Lower lobe of right lung (tissue), 2 donors: ENCODE measurements around the gene OMP. TPM values are rescaled to one million over a fixed set of nuclear protein-coding genes. Genes with fewer than 3 reads are reported as not detected.

ENCODE experiments used
- ATAC-seq, 2 donors: fragments of 200-7000 bp; cut with Tn5 transposase; one replicate each; pipeline ENCODE4 v1.9.1; 2020 to 2022; ENCODE audit warnings: mild to moderate bottlenecking in 2 of 2, moderate library complexity in 2 of 2
- DNase-seq: peaks from one replicate; pipeline ENCODE4 v3.0.0-alpha.2; 2020
- H3K27ac ChIP-seq: fragments of 200-600 bp; one replicate; pipeline ENCODE4 v1.8.0; 2022
- H3K27me3 ChIP-seq: fragments of 200-600 bp; one replicate; pipeline ENCODE4 v1.8.0; 2022; ENCODE audit warnings: low read depth
- H3K36me3 ChIP-seq: fragments of 200-600 bp; one replicate; pipeline ENCODE4 v1.8.0; 2022; ENCODE audit warnings: mild to moderate bottlenecking
- H3K4me1 ChIP-seq: fragments of 200-600 bp; one replicate; pipeline ENCODE4 v1.8.0; 2022
- H3K4me3 ChIP-seq: fragments of 200-600 bp; one replicate; pipeline ENCODE4 v1.8.0; 2022; ENCODE audit warnings: mild to moderate bottlenecking
- H3K9me3 ChIP-seq: fragments of 200-600 bp; one replicate; pipeline ENCODE4 v1.8.0; 2022
- intact Hi-C: fragments of 100-400 bp; cut with DNase I; formaldehyde crosslinking; loops from one replicate; pipeline ENCODE4 v1.11.0; 2022
- long read RNA-seq: library from polyadenylated mRNA; unstranded; transcript quantifications from one replicate; pipeline ENCODE4 v2.0.0, GENCODE V29; 2021
- total RNA-seq: library from RNA; stranded (reverse); fragmentation: NEBNext Ultra II Directional; extraction: Animal tissue kit (Norgen Biotek cat#: 25700); gene quantifications from one replicate; pipeline ENCODE4 v1.2.1, GENCODE V29; 2021
- TF ChIP-seq, protein P1 (sequence below): fragments of 200-600 bp; IDR thresholded peaks from one replicate; pipeline ENCODE4 v1.8.0; 2022; ENCODE audit warnings: antibody characterized with exemption, mild to moderate bottlenecking
- donor health status: DM: no; HTN: yes; CAD: no; lungs with severe emphysema.

OMP gene, protein sequence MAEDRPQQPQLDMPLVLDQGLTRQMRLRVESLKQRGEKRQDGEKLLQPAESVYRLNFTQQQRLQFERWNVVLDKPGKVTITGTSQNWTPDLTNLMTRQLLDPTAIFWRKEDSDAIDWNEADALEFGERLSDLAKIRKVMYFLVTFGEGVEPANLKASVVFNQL
- total RNA-seq, result not detected
- long read RNA-seq, result 0 reads

DNA sequence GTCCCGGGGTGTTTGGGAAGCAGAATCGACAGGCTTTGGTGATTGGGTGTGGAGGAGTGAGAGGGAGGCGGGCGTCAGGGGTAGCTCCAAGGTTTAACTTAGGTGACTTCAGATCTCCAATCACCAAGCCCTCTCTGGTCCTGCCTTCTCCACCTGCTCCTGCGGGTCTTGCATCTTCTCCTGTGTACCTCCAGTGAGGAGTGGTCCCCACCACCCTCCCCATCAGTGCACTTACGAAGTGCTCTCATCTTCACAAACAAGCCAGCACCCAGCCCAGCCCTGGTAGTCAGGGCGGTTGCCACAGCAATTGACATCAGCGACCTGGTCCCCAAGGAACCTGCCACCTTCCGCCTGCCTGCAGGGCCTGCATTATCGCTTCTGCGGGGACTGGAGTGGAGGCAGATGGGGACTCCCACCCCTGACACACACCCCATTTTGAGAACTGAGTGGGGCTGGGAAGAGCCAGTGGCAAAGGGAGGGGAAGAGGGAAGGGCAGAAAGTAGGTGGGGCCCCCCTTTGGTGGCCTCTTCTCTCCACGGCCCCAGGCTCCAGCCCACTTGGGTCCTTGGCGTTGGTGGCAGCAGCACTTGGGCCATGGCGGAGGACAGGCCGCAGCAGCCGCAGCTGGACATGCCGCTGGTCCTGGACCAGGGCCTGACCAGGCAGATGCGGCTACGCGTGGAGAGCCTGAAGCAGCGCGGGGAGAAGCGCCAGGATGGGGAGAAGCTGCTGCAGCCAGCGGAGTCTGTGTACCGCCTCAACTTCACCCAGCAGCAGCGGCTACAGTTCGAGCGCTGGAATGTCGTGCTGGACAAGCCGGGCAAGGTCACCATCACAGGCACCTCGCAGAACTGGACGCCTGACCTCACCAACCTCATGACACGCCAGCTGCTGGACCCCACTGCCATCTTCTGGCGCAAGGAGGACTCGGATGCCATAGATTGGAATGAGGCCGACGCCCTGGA is at the start of gene OMP:
Gene OMP, plus strand, starts transcription at position 595 of the 965 bp plus-strand sequence. Its CDS starts 0 bp downstream, at position 595.
- intact Hi-C loops, result no loop called here
- no peaks in the 10 kb centered on the region for H3K9me3 ChIP-seq
- H3K27me3 ChIP-seq, result no peaks in the 10 kb centered on the region
- H3K27ac ChIP-seq, result no peak within 1 kb of the TSS
- H3K36me3 ChIP-seq, result no peaks in the 10 kb centered on the region
- no peak within 1 kb of the TSS for H3K4me3 ChIP-seq
- TF ChIP-seq, protein P1, sequence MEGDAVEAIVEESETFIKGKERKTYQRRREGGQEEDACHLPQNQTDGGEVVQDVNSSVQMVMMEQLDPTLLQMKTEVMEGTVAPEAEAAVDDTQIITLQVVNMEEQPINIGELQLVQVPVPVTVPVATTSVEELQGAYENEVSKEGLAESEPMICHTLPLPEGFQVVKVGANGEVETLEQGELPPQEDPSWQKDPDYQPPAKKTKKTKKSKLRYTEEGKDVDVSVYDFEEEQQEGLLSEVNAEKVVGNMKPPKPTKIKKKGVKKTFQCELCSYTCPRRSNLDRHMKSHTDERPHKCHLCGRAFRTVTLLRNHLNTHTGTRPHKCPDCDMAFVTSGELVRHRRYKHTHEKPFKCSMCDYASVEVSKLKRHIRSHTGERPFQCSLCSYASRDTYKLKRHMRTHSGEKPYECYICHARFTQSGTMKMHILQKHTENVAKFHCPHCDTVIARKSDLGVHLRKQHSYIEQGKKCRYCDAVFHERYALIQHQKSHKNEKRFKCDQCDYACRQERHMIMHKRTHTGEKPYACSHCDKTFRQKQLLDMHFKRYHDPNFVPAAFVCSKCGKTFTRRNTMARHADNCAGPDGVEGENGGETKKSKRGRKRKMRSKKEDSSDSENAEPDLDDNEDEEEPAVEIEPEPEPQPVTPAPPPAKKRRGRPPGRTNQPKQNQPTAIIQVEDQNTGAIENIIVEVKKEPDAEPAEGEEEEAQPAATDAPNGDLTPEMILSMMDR, result no peak
- no peaks in the 10 kb centered on the region for H3K4me1 ChIP-seq
- no peak for DNase-seq
- no peak for ATAC-seq

DNA sequence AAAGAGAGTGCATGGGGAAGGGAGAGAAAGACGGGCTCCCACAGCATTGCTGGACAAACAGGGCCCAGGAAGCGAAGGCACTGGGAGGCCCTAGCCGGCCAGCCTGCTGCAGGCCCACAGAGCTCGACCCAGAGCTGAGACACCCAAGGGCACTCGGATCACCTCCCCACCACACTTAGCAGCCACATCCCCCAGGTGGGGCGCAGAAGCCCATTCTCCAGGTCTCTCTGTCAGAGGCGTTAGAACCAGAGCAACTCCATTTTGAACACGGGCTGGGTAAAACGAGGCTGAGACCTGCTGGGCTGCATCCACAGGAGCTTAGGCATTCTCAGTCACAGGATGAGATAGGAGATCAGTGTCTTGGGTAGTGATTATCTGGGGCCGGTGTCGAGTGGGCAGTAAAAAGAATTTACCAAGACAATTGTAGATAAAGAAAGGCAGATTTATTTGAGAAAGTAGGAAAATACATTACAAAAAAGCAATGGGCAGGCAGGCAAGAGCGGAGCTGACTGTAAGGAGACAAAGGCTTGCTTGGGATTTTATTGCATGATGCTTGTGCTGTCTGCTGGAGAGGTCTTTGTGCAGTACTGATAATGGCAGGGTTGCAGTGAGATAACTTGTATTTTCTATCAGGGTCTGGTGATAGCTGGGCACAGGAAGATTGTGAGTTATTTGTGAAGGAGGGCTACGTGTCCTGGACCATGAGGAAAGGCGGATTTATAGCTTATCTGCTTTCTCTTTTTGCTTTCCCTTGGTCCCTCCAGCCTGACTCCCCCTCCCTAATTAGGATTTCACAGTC is 49.2 kb upstream of the OMP start:
- intact Hi-C loops, result no loop called here
- H3K4me1 ChIP-seq, result no peaks in the 10 kb centered on the region
- no peak overlapping the region for H3K4me3 ChIP-seq
- DNase-seq (no peak), ATAC-seq (no peak)
- TF ChIP-seq, protein P1, result no peak
- H3K9me3 ChIP-seq, result no peaks in the 10 kb centered on the region
- no peak overlapping the region for H3K27ac ChIP-seq
- no peaks in the 10 kb centered on the region for H3K36me3 ChIP-seq
- no peaks in the 10 kb centered on the region for H3K27me3 ChIP-seq

- TF ChIP-seq, protein P1, result no peak
- H3K36me3 ChIP-seq, result no peaks in the 10 kb centered on the region
- ATAC-seq (no peak), DNase-seq (no peak)
- intact Hi-C loops, result no loop called here
- no peak overlapping the region for H3K27ac ChIP-seq
- H3K9me3 ChIP-seq, result no peaks in the 10 kb centered on the region
- H3K27me3 ChIP-seq, result no peaks in the 10 kb centered on the region
- no peaks in the 10 kb centered on the region for H3K4me1 ChIP-seq
- no peak overlapping the region for H3K4me3 ChIP-seq
Measured at GRCh38 chr11:77054084-77054483, 48.6 kb upstream of the OMP start.

DNA sequence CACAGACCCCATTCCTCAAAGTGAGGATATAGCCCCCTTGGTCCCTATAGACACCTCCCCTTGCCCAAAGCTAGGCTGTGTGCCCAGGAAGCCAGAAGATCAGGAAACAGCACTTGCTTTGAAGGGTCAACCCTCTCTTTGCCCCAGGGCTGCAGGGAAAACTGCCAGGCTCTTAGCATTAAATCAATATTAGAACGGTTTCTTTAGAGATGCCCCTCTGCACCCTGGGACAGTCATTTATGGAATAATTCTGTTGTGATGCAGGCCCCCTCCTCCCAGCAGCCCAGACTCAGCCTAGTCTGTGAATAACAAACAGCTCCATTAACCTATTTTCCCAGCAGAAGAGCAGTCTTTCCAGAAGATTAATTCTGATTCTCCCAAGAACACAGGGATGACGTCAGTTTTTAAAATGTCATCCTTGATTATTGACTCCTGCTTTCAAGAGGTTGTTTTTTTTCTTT is 47.5 kb upstream of the OMP start:
- Histone ChIP-seq H3K36me3 (no peaks in the 10 kb centered on the region), H3K27me3 (no peaks in the 10 kb centered on the region), H3K4me3 (no peak overlapping the region), H3K4me1 (no peaks in the 10 kb centered on the region), H3K9me3 (no peaks in the 10 kb centered on the region), H3K27ac (no peak overlapping the region)
- no peak for DNase-seq
- ATAC-seq, result no peak
- intact Hi-C loops, result no loop called here
- TF ChIP-seq, protein P1, result no peak

DNA sequence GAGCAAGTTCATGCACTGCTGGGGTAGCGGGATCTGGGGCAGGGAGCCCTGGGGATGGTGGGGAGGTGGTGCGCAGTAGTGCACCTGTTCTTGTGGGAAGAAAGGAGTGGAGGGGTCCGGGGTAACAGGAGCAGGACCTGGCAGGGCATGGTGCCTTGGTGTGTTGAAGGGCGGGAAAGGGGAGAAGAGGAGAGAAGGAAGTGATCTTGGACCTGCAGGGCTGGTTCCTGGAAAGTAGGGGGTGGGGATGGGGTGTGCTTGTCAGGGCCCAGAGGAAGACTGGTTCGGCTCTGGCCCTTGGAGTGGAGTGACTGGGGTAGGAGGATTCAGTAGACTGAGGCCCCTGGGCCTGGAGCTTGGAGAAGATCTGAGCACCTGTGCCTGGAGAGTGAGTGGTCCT is 46.7 kb upstream of the OMP start:
- TF ChIP-seq, protein P1, result no peak
- DNase-seq (no peak), ATAC-seq (no peak)
- Histone ChIP-seq H3K4me3 (no peak overlapping the region), H3K4me1 (no peaks in the 10 kb centered on the region), H3K27ac (no peak overlapping the region), H3K36me3 (no peaks in the 10 kb centered on the region), H3K27me3 (no peaks in the 10 kb centered on the region), H3K9me3 (no peaks in the 10 kb centered on the region)
- intact Hi-C loops, result no loop called here
